NCI-H2227 (cell line): ENCODE results near the gene SAA4.
"Not testable (repeated sequence)": the region's sequence is repeated elsewhere in the genome, so short reads cannot be mapped to it uniquely, and the experiment has no call there.

Source experiments
- DNase-seq: peaks from one replicate; lab custom pipeline; 2025; ENCODE audit not compliant: unreplicated experiment; lab: John Stamatoyannopoulos, UW

Gene SAA4

GRCh38 chr11:18191376-18191775 is 45.2 kb downstream of the SAA4 start:
- no peak for DNase-seq

- DNase-seq, result not testable (repeated sequence)
Measured at GRCh38 chr11:18189476-18190245, 46.9 kb downstream of the SAA4 start.

- no peak for DNase-seq
Measured at GRCh38 chr11:18188796-18189195, 47.8 kb downstream of the SAA4 start.
